Mucosa of gallbladder (tissue), 1 donor: ENCODE measurements around the gene PSMB11. TPM values are rescaled to one million over a fixed set of nuclear protein-coding genes. Genes with fewer than 3 reads are reported as not detected.

Experiments used
- DNase-seq: peaks from one replicate; pipeline ENCODE4 v3.0.0-alpha.2; 2020; ENCODE audit warnings: low spot score
- total RNA-seq: library from RNA; stranded (reverse); gene quantifications from one replicate; pipeline ENCODE4 v1.2.1, GENCODE V29; 2021
- donor health status: DM: no; HTN: no; CAD: no.

The PSMB11 gene
- total RNA-seq, 1 donor from 2014 or later = not detected

DNA sequence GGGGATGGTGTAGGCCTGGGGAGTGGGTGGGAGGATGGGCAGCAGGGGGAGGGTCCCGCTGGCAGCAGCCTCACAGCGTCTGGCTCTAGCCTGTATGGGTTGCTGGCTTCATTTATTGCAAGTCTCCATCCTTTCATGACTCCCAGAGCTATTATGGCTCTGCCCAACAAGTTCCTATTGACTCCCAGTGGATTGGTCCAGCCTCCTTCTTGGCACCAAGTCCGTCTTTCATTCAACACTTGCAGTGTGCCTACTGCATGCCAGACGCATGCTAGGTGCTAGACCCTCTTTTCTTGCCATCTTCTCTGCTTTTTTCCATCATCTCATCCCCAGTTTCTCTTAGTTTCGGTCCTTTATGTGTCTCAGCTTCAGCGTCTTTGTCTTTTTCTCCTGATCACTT is 1.1 kb downstream of the PSMB11 start:
- DNase-seq = no peak

DNA sequence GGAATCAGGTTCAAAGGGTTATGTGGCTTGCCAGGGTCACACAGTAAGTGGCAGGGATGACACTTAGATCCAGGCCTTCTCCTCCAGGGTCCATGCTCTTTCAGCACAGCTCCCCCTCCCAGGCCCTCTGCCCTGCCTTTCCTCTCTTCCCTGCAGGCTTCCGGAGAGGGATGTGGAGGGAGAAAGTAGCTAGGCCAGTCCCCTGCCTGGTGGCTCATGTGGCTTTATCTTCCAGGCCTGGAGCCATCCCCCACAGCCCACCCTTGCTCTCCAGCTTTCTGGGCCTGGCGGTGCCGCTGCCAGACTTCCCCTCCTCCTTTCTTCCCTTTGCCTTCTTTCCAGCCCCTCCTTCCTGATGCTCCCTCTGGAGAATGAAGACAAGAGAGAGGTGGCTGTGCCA is 1.7 kb downstream of the PSMB11 start:
- no peak for DNase-seq

DNA sequence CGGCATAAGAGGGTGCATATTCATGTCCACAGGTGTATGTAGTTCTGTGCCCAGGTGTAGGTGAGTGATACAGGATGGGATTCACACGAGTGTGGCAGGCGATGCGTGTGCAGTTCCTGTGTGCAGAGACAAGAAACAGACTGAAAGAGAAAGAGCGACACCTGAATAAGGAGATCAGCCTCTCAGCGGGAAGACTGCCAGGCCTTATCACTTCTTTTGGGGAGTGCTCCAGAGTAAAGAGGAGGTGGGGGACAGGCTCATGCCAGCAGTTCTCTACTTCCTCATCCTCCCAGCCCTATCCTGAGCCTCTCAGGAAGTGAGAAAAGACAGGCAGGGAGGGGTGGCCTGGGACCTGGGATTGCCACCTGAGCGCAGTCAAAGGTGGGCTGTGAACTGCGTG is 2.8 kb downstream of the PSMB11 start:
- DNase-seq = no peak

DNA sequence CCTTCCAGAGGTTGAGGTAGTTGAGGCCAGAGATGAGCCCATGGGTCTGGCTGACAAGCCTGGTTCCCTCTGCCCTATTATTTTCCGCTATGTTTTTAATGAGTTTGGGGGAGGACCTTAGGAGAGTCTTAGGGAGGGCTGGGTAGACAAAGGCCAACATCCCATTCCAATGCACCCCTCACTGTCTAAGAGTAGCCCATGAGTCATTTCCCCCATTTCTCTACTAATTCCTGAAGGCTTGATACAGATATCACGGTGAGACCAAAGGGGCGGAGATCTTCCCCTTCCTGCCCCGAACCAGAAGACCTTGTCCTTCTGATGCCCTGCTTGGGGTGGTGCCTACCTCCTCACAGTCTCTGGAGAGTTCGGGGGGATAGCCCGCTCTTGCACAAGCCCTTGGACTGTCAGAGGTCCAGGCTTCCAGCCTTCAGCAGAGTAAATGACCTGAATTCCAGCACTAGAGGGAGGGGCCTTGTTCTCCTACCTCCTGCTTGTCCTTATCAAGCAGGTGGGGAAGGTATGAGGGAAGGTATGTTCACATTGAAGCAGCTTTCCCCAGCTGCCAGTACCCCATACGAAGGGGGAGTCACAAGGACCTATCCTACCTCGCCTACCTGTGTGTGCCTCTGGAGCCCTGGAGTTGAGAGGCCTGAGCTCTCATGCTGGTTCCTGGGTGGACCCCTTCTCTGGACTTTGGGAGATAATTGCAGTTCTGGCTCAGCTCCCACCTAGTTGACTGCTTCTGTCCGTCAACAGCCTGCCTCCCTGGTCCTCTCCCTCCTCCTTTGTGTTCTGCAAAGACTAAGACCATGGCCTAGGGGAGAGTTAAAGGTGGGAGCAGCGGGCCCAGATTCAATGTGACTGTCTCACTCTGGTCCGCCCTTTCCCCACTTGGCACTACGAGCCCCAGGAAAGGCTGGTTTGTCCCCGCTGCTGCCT is 3.7 kb downstream of the PSMB11 start:
- DNase-seq = no peak

DNA sequence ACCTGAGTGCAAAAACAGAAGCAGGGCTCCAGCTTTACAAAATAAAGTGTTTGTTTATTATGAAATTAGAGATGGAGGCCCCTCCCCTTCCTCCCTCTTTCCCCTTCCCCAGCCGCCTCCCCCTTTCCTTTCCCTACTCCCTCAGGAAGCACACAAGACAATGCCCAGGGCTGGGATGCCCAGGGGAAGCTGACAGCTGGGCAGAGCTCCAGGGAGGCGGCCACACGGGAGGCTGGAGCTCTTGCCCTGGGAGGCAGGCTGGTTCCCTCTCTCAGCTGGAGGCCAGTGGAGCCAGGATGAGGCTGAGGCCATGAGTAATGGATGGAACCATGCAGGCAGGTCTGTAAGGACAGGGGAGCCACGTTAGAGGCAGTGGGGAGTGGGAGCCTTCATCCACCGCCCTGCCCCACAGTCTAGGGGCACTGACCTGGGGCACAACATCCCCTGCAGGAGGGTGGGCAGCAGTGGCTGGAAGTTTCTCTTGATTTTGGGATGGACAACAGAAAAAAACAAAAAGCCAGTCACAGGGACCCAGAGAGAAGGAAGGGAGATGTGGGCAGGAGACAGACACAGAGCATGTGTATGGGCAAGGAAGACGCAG is 5.1 kb downstream of the PSMB11 start:
- no peak for DNase-seq

DNA sequence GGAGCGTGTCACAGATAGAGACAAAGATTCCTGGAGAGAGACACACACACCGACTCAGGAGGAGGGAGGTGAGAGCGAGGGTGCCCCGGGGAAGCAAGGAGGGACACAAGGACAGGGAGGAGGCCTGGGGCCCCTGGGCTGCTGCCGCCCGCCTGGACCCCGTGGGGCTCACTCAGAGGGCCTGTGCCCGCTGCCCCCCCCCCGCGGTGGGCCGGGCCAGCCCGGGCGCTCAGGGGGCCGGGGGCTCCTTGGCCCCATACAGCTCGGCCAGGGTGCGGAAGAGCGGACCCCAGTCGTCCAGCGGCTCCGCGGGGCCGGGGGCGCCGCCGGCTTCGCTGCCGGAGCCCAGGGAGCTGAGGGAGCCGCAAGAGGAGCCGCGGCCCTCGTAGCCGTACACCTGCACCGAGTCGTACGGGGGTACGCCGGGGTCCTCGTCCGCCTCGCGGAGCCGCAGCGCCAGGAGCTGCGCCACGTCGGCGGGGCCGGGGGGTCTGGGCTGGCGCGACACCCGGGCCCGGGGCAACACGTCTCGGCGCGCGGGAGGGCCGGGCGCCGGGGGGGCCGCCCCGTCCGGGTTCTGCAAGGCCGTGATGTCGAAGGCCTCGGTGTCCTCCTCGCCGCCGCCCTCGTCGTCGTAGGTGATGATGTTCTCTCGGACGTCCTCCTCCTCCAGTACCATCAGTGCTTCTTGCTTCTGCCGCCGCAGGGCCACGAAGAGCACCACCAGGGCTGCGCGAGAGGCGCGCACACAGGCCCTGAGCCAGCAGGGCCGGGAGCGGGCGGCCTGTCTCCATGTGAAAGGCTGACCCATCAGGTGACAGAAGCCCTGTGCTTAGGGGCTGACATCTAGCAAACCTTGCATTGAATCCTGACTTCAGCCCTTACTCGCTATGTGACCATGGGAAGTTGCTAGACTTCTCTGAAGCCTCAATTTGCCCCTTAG is 6.0 kb downstream of the PSMB11 start:
- DNase-seq = no peak

DNA sequence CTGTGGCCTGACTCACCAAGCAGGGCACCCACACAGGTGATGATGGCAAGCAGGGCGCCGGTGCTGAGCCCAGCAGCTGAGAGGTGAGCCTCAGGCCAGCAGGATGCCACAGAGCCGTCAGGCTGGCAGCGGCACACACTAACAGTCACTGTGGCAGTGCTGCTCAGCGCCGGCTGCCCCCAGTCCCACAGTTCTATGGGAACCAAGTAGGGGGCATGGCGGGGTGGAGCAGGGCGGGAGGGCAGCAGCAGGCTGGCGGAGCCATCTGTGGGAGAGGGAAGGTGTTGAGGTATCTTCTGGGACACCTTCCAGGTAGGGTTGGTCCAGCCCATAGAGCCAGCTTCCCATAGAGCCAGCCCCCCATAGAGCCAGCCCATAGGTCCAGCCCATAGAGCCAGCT is 7.0 kb downstream of the PSMB11 start:
- no peak for DNase-seq

DNA sequence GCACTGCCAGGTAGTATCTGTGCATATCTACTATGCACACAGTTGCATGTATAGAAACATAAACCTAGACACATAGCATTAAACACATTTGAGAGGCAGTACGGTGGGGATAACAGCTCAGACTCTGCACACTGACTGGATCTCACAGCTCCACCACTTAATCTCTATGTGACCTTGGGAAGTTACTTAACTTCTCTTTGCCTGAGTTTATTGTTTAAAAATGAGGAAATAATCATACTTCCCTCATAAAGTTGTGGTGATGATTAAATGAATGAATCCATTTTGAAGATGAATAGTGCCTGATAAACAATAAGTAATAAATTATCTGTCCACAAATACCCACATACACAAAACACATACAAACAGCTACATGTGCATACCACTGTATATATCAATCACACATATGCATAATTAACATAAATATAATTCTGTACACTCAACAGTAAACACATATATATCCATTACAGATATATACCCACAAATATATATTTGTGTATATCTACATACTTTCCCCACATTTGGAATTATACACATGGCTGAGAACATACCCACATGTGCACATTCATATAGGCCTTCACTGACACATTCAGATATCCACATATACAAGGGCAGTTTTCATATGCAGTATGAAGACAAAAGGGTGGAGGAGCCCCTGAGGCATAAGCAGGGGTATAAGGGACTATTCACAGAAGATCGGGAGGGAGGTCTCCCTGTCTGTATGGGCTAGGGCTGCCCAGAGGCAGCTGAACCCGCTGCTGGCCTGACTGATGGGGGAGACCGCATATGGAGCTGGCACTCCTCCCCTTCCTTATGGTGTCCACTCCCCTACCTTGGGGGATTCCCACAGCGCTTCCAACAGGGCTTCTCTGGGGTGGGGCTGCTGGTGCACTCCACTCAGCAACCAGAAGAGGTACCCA is 9.4 kb downstream of the PSMB11 start:
- DNase-seq = no peak

DNA sequence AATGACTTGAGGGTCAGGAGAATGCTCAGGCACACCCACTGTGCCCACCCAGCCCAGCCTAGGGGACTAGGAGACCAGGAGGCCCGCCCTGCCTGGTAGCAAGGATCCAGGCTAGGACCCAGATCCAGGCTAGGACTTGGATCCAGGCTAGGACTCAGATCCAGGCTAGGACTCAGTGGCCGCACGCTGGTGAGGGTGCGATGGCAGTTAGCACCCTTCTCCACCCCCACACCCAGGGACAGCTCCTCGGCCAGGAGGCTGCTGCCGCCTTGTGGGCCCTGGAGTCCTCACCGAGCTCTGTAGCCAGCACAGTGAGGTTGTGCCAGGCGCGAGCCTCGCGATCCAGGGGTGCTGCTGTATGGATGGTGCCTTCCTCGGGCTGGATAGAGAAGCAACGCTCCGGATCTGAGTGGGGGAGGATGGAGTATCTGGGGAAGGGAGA is 10.2 kb downstream of the PSMB11 start:
- no peak for DNase-seq

DNA sequence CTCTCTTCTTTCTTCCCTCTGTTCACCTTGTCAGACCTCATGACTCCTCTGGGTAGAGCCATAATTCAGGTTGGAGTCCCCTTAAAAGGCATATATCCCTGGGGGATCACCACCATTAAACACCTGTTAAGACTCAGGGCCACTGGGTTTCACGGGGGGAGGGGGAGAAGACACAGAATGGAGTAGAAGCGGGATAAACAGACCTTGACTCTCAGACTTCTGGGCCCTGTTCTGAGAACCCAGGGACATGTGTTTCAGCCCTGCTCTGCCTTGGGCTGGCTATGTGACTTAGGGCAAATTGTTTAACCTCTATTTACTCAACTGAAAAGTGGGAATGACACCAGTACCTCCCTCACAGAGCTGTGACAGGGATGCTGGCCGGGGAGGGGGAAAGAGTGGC is 10.7 kb downstream of the PSMB11 start:
- DNase-seq = no peak

DNA sequence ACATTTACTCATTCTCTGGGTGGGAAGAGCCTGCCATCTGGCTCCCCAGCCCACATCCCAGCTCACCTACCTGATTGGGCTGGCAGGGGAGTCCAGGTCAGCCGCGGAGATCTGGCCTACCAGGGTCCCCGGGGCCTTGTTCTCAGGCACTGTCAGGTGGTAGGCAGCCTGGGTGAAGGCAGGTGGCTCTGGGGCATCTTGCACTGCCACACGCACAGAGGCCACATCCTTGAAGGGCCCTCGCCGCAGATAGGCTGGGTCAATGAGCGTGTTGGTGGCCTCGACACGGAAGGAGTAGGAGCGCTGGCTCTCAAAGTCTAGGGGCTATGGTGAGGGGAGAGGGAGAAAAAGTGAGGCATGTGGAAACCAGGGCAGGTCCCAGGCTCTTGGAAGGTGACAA is 11.4 kb downstream of the PSMB11 start:
- no peak for DNase-seq

DNA sequence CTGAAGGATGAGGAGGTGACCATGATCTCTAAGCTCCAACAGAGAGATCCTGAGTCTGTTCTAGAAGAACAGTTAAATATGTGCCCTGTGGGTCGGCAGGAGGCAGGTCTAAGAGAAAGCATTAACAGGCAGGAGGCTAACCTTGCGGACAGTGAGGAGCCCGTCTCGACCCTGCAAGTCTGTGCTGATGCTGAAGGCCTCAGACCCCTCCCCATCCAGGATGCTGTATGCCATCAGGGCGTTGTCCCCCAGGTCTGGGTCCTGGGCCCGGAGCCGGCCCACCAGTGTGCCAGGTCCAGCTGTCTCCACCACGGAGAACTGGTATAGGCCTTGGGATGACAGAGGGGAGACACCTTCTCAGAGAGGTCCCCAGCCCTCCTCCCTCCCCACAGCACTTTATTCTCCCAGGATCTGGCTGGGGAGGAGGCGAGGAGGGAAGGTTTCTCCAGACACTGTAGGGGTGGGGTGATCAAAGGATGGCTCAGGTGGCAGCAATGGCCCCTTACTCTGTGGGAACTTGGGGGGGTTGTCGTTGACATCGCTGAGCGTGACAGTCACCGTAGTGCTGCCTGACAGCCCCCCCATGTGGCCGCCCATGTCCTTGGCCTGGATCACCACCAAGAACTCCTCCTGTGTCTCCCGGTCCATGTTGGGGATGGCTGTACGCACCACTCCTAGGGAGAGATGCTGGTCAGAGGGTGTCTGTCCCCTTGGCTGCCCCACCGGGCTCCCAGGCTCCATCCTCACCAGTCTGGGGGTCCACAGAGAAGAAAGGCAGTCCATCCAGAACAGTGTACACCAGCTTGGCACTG is 12.2 kb downstream of the PSMB11 start:
- DNase-seq = no peak

DNA sequence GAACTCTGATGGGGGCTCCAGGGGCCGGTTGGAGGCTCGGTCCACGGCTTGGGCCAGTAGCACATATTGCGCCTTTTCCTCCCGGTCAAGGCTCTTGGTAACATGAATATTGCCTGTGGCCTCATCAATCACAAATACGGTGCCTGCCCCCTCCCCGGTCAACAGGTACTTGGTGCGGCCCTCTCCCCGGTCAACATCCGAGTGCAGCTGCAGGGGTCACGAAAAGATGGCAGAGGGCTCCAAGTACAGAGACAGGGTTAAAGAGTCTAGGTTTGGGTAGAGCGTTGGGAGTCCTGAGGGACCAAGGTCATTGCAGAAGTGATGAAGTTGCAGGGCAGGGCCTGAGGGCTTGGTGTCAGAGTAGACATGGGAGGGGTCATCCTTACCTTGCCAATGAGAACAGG is 13.1 kb downstream of the PSMB11 start:
- no peak for DNase-seq

DNA sequence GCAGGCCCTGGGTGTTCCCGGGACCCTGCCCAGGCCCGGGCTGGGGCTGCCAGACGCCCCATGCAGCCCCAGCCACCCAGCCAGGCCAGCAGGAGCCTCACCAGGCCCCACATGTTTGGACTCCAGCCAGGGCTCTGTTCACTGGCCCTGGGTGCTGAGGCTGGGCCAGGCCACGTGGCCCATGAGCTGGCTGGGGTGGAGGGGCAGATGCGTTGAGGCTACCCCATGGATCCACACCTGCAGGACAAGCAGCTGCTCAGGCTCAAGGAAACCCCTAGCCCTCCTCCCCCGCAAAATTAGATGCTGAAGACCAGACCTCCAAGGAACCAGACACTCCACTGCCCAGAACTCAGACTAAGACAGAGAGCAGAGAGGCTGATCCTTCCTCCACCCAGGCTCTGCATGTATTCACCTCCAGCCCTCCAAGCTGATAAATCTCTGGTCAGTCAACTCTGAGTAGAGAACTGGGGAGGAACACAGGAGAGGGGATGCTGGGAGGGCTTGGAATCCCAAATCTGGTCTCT is 13.7 kb downstream of the PSMB11 start:
- no peak for DNase-seq

DNA sequence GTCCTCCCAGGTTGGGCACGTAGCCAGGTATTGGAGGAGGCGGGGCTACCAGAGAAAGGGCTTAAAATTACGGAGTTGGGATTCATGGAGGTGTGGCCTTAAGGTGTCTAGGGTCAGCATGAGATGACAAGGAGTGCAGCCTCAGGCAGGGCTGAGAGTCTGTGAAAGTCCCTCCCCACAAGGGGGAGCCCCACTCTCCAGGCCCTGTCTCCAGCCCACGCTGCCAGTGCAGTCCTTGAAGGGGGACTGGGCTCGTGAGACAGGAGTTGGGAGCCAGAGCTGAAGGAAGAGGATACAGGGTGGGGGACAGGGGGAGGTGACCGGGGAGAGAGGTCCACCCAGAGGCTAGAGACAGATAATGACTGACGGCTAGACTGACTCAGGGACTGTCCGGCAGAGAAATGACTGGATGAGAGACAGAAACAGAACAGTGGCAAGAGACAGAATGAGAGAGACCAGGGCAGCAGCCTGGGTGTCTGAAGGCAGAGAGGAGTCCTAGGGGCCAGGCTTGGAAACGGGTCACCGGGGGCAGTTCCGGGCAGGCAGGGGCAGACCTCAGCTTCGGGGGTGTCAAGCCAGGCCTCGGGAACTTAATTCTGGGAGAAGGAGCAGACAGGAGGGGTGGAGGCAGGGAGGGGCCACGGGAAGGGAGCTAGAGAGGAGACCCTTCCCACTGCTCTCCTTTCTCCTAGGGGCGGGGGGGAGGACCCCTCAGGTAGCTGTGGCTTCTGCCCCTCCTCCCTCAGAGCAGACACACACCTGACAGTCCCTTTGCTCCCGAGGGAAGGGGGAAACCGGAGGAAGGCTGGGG is 14.3 kb downstream of the PSMB11 start:
- DNase-seq = peak; percentile 61

DNA sequence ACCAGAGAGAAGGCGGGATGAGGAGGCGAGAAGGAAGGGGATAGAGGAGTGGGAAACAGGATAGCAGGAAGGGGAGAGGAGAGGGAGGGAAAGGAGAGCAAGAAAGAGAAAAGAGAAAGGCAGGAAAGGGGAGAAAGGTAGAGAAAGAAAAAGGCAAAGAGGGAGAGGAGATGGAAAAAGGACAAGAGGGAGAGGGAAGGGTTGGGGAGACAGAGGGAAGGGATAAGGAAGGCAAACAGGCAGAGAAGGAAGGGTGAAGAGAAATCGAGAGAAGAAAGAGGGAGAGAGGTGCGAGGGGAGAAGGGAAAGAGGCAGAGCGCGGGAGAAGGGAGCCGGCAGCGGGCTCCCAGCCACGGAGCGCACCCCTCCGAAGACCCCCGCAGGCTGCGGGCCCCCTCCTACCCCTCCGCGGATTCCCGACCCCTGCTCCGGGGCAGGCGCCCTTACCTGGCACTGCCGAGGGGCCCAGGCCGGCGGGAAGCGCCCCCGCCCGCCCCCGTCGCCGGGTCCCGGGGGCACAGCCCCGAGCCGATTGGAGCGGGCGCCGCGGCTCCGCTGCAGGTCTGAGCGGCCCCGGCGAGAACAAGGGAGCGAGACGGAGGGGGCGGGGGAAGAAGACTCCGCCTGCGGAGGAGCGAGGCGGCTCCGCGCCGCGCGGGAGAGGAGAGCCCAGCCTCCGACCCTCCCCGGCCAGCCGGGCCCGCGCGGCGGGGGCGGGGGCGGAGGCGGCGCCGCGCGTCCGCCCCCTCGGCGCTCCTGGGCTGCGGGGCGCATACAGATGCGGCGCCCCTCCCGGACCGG is 15.1 kb downstream of the PSMB11 start, which contains the start of gene CDH24:
Gene CDH24 (minus strand): TSS at position 565 of the 801 bp plus-strand sequence. CDS start 1,787 bp downstream, outside the sequence.
- DNase-seq = peak; percentile 74

DNA sequence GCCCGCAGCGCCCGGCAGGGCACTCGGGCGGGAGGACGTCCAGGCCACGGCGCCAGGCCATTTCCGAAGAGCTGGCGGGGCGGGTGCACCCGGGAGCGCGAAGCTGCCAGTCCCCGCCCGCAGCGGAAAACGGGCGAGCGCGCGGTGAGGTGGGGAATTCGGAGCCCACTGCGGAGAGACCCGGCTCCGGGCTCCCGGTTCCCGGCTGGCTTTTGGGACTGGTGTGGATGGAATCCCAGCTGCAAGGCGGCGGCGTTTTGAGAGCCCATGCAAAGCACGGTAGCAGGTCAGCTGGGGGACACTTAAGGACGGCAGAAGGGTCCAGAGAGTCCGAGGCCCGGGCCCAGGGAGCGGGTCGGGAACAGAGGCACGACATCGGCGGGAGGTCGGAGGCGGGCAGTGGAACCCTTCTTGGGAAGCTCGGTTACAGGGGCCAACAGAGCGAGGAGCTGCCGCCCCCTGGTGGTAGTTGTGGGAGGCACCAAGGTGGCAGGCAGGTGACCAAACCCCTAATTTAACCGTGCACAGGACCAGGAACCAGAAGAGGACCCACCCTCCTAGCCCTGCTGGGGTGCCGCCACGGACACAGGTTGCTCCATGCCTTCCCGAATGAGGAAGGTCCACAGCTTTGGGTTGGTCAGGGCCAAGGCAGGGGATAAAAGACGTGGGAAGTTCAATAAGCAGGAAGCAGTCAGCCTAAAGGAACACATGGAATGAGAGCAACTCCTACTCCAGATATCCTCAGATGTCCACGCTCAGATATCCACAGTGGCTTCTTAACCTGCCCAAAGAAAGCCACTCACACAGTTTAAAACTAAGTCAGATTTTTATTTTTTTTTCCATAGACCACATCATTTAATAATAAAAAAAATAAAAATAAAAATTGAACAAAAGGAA is 16.0 kb downstream of the PSMB11 start:
- peak; percentile 90 for DNase-seq
